K562 (cell line): ENCODE results near the gene SURF4. TPM values are rescaled to one million over a fixed set of nuclear protein-coding genes. Genes with fewer than 3 reads are reported as not detected.

Source experiments
- CREM ChIP-seq: IDR thresholded peaks from 2 replicates; pipeline ENCODE4 v1.6.1; 2014; ENCODE audit warnings: antibody characterized with exemption, low read depth
- DPF2 ChIP-seq: fragments of 450-650 bp; IDR thresholded peaks from 2 replicates; pipeline ENCODE4 v1.6.1; 2016
- EP400 ChIP-seq: fragments of 450-650 bp; IDR thresholded peaks from 2 replicates; pipeline ENCODE4 v1.6.1; 2017; ENCODE audit warnings: antibody characterized with exemption, mild to moderate bottlenecking, moderate library complexity
- FOXA3 ChIP-seq, 2 experiments: fragments of 450-650 bp in 1 of 2; sonication (generic) in 1 of 2; formaldehyde crosslinking; IDR thresholded peaks in 1 of 2; conservative IDR thresholded peaks in 1 of 2; 2 replicates each; pipeline versions ENCODE4 v1.4.0 to v1.8.0; 2020 to 2022; ENCODE audit warnings: mild to moderate bottlenecking in 2 of 2, missing genetic modification reagents in 1 of 2
- FOXP1 ChIP-seq: sonication (generic); formaldehyde crosslinking; IDR thresholded peaks from 2 replicates; pipeline ENCODE4 v1.8.0; 2022; ENCODE audit warnings: mild to moderate bottlenecking, missing genetic modification reagents
- JUND ChIP-seq, 2 experiments: IDR thresholded peaks; 2 replicates in 1 of 2; 3 replicates in 1 of 2; pipeline ENCODE4 v1.6.1; 2011; ENCODE audit warnings: borderline replicate concordance in 2 of 2, low read depth in 2 of 2, low read length in 2 of 2, improper control_type of control experiment in 1 of 2, missing biosample characterization in 1 of 2, missing genetic modification characterization in 1 of 2, missing genetic modification reagents in 1 of 2
- KDM5B ChIP-seq: fragments of 200-600 bp; sonication (generic); IDR thresholded peaks from 2 replicates; pipeline ENCODE4 v1.6.1; 2012; ENCODE audit warnings: low read depth, mild to moderate bottlenecking, moderate library complexity, low read length, control low read depth, inconsistent platforms; ENCODE audit not compliant: insufficient replicate concordance
- MBD2 ChIP-seq: sonication (generic); IDR thresholded peaks from 2 replicates; pipeline ENCODE4 v1.6.1; 2016; ENCODE audit warnings: low read depth, borderline replicate concordance
- PHF8 ChIP-seq: fragments of 200-600 bp; sonication (generic); IDR thresholded peaks from 2 replicates; pipeline ENCODE4 v1.6.1; 2012; ENCODE audit warnings: mixed run types, mild to moderate bottlenecking, inconsistent platforms, low read length, moderate library complexity, borderline replicate concordance
- POLR2A ChIP-seq: fragments of 450-650 bp; conservative IDR thresholded peaks from 2 replicates; pipeline ENCODE4 v1.6.1; 2016
- POLR2AphosphoS5 ChIP-seq: IDR thresholded peaks from 2 replicates; pipeline ENCODE4 v1.6.1; 2011; ENCODE audit warnings: mild to moderate bottlenecking, low read depth, low read length, moderate library complexity; ENCODE audit not compliant: control insufficient read depth, insufficient read depth
- RBBP5 ChIP-seq: fragments of 200-600 bp; sonication (generic); IDR thresholded peaks from 2 replicates; pipeline ENCODE4 v1.6.1; 2012; ENCODE audit warnings: borderline replicate concordance, mild to moderate bottlenecking, low read length, control low read depth, inconsistent platforms; ENCODE audit not compliant: insufficient read depth, poor library complexity, severe bottlenecking
- SAP30 ChIP-seq: fragments of 200-600 bp; sonication (generic); IDR thresholded peaks from 2 replicates; pipeline ENCODE4 v1.6.1; 2012; ENCODE audit warnings: borderline replicate concordance, low read depth, mild to moderate bottlenecking, moderate library complexity, low read length, control low read depth, inconsistent platforms; ENCODE audit not compliant: insufficient read depth, poor library complexity, severe bottlenecking
- SRSF1 ChIP-seq: fragments of 200-400 bp; formaldehyde crosslinking; IDR thresholded peaks from 2 replicates; pipeline ENCODE4 v1.6.1; 2017; ENCODE audit warnings: mild to moderate bottlenecking, low read depth, low read length, moderate library complexity
- TSC22D4 ChIP-seq: fragments of 450-650 bp; IDR thresholded peaks from 2 replicates; pipeline ENCODE4 v1.6.1; 2016; ENCODE audit warnings: missing genetic modification characterization, missing biosample characterization, control low read depth
- WHSC1 ChIP-seq: IDR thresholded peaks from one replicate; pipeline ENCODE4 v1.6.1; 2012; ENCODE audit warnings: low read length, control low read depth, inconsistent platforms
- ZNF274 ChIP-seq: IDR thresholded peaks from 2 replicates; pipeline ENCODE4 v1.6.1; 2011; ENCODE audit warnings: low read depth, mild to moderate bottlenecking, low read length, moderate library complexity, borderline replicate concordance
- ZSCAN32 ChIP-seq: fragments of 450-650 bp; formaldehyde crosslinking; IDR thresholded peaks from 2 replicates; pipeline ENCODE4 v1.4.0; 2020; ENCODE audit warnings: mild to moderate bottlenecking, moderate library complexity
- polyA plus RNA-seq, 8 experiments: library from polyadenylated mRNA; depleted of rRNA in 4 of 8; stranded (reverse) in 5 of 8; unstranded in 3 of 8; fragments of >200 nt; fragmentation: Nextera tagmentation in 2 of 8; fragmentation: Illumina TruSeq in 1 of 8; extraction: Ambion mirVana in 2 of 8; extraction: Trizol in 1 of 8; gene quantifications; 2 replicates each; pipeline versions ENCODE4 v1.2.1 to v1.2.3, GENCODE V29; 2011 to 2014; ENCODE audit warnings: inconsistent platforms in 1 of 8, missing spikeins in 1 of 8
- total RNA-seq, 7 experiments: library from RNA; depleted of rRNA in 6 of 7; stranded (reverse); fragments of >200 nt in 6 of 7; fragmentation: Illumina TruSeq in 2 of 7; extraction: Trizol in 2 of 7; gene quantifications; 2 replicates each; pipeline versions ENCODE4 v1.2.1 to v1.2.3, GENCODE V29; 2011 to 2021; ENCODE audit warnings: low replicate concordance in 1 of 7
- TF ChIP-seq, protein P1 (sequence below): fragments of 450-650 bp; conservative IDR thresholded peaks from 2 replicates; pipeline ENCODE4 v1.6.1; 2016; ENCODE audit warnings: missing genetic modification characterization, low read depth, mild to moderate bottlenecking, control low read depth, missing compliant biosample characterization
- TF ChIP-seq, protein P2 (sequence below): fragments of 250-450 bp; sonication (Bioruptor Pico); IDR thresholded peaks from 2 replicates; pipeline ENCODE4 v1.8.0; 2021; ENCODE audit warnings: borderline replicate concordance, mild to moderate bottlenecking, moderate library complexity; ENCODE audit not compliant: poor library complexity, severe bottlenecking
- TF ChIP-seq, protein P3 (sequence below): sonication (generic); formaldehyde crosslinking; IDR thresholded peaks from 2 replicates; pipeline ENCODE4 v1.8.0; 2022; ENCODE audit warnings: mild to moderate bottlenecking, missing genetic modification reagents
- TF ChIP-seq, protein P4 (sequence below): fragments of 250-450 bp; sonication (Bioruptor Pico); IDR thresholded peaks from 2 replicates; pipeline ENCODE4 v1.5.0; 2020; ENCODE audit warnings: mild to moderate bottlenecking, borderline replicate concordance

SURF4 gene
- total and polyA plus RNA-seq, 9 of the 15 experiments (the other 6 are each of a cell fraction or from before 2014, with no cell fraction given), result 8.4 to 176 (median 130) TPM

DNA sequence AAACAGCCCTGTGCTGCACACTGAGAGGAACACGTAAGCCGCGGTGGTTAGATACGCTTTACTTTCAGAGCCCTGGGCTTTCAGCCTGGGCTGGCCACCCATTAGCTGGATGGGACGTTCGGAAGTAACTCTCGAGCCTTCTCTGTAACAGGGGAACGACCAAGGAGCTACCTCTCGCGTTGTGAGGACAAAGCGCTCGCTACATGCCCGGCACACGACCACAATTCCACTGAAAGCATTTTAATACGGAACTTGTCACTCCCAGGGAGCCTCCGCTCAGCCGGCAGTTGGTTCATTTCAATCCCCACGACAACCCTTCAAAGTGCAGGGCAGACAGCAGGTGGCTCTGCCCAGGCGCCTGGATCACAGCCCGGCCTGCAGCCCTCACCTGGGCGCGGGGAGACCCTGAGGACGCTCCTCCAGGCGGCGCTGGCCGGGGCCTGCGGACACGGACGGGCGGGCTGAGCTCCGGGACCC, 19.9 kb downstream of the SURF4 start (continued):
- TF ChIP-seq JUND (IDR thresholded peaks at IDR 0.05; ENCODE audit: borderline replicate concordance, low read depth, low read length) (no peak), JUND (tag; IDR thresholded peaks at IDR 0.05; ENCODE audit: borderline replicate concordance, low read depth, low read length) (no peak), PHF8 (peak; percentile 61; the same call in 1 of the 2 replicates), SAP30 (peak; percentile 27), DPF2 (no peak), MBD2 (no peak), POLR2A (no peak), KDM5B (peak; percentile 41), ZNF274 (no peak), SRSF1 (no peak), ZSCAN32 (no peak), CREM (no peak), TSC22D4 (tag) (no peak), RBBP5 (peak; percentile 37), WHSC1 (no peak), EP400 (no peak), FOXA3 (CRISPR knock-in tag; conservative IDR thresholded peaks at IDR 0.05 in 1 of 2, IDR thresholded peaks at IDR 0.05 in 1 of 2) (peak in 1 of 2 experiments; percentile 26; a peak in 1 of 4 replicates), FOXP1 (peak; percentile 59; the same call in 1 of the 2 replicates), POLR2AphosphoS5 (no peak)
- TF ChIP-seq, protein P1, sequence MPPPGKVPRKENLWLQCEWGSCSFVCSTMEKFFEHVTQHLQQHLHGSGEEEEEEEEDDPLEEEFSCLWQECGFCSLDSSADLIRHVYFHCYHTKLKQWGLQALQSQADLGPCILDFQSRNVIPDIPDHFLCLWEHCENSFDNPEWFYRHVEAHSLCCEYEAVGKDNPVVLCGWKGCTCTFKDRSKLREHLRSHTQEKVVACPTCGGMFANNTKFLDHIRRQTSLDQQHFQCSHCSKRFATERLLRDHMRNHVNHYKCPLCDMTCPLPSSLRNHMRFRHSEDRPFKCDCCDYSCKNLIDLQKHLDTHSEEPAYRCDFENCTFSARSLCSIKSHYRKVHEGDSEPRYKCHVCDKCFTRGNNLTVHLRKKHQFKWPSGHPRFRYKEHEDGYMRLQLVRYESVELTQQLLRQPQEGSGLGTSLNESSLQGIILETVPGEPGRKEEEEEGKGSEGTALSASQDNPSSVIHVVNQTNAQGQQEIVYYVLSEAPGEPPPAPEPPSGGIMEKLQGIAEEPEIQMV, result no peak
- TF ChIP-seq, protein P2, sequence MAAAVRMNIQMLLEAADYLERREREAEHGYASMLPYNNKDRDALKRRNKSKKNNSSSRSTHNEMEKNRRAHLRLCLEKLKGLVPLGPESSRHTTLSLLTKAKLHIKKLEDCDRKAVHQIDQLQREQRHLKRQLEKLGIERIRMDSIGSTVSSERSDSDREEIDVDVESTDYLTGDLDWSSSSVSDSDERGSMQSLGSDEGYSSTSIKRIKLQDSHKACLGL (CRISPR knock-in tag), result no peak
- TF ChIP-seq, protein P3, sequence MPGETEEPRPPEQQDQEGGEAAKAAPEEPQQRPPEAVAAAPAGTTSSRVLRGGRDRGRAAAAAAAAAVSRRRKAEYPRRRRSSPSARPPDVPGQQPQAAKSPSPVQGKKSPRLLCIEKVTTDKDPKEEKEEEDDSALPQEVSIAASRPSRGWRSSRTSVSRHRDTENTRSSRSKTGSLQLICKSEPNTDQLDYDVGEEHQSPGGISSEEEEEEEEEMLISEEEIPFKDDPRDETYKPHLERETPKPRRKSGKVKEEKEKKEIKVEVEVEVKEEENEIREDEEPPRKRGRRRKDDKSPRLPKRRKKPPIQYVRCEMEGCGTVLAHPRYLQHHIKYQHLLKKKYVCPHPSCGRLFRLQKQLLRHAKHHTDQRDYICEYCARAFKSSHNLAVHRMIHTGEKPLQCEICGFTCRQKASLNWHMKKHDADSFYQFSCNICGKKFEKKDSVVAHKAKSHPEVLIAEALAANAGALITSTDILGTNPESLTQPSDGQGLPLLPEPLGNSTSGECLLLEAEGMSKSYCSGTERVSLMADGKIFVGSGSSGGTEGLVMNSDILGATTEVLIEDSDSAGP (CRISPR knock-in tag), result no peak
- TF ChIP-seq, protein P4, sequence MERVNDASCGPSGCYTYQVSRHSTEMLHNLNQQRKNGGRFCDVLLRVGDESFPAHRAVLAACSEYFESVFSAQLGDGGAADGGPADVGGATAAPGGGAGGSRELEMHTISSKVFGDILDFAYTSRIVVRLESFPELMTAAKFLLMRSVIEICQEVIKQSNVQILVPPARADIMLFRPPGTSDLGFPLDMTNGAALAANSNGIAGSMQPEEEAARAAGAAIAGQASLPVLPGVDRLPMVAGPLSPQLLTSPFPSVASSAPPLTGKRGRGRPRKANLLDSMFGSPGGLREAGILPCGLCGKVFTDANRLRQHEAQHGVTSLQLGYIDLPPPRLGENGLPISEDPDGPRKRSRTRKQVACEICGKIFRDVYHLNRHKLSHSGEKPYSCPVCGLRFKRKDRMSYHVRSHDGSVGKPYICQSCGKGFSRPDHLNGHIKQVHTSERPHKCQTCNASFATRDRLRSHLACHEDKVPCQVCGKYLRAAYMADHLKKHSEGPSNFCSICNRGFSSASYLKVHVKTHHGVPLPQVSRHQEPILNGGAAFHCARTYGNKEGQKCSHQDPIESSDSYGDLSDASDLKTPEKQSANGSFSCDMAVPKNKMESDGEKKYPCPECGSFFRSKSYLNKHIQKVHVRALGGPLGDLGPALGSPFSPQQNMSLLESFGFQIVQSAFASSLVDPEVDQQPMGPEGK, result no peak
